Stimulated activated memory B cell treated with anti-CD40 and anti-IgM and Interleukin-4, amounts not matched to agents 10 μg/mL and 1 μg/mL and 100 μg/mL, for 72 hours (primary cell): ENCODE results near the gene PAX4.
"Not testable (repeated sequence)": the region's sequence is repeated elsewhere in the genome, so short reads cannot be mapped to it uniquely, and the experiment has no call there.

Source experiments
- ATAC-seq: fragments of 150-1000 bp; cut with Tn5 transposase; 2 replicates; pipeline ENCODE4 v1.10.0; 2021
- H3K27ac Mint-ChIP-seq: one replicate; pipeline ENCODE4 v1.8.0; 2022; ENCODE audit warnings: mild to moderate bottlenecking, mixed read lengths
- H3K27me3 Mint-ChIP-seq: one replicate; pipeline ENCODE4 v1.8.0; 2022; ENCODE audit warnings: mixed read lengths
- H3K36me3 Mint-ChIP-seq: one replicate; pipeline ENCODE4 v1.8.0; 2022; ENCODE audit warnings: mixed read lengths
- H3K4me1 Mint-ChIP-seq: one replicate; pipeline ENCODE4 v1.8.0; 2022; ENCODE audit warnings: mixed read lengths
- H3K4me3 Mint-ChIP-seq: one replicate; pipeline ENCODE4 v1.8.0; 2022; ENCODE audit warnings: mild to moderate bottlenecking, moderate library complexity, mixed read lengths
- H3K9me3 Mint-ChIP-seq: one replicate; pipeline ENCODE4 v1.8.0; 2022; ENCODE audit warnings: mixed read lengths

PAX4 gene

DNA sequence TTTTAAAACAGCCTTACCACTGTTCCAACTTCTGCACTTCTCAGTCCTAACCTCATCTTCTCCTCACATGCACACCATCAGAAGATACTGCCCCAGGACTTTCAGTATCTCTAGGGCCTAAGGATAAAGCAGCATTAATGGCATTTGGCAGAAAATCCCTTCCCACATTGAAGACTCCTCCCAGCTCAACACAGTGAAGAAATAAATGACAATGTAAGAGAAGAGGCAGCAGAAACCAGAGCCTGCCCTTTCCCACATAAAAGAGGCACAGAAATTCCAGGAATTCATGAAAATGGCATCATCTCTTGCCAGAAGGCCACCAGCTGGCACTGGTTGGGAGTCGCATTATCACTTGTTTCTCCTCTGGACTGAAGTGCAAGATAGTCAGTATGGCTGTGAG, 36.2 kb downstream of the PAX4 start:
- ATAC-seq: no peak
- no peaks in the 10 kb centered on the region for H3K9me3 Mint-ChIP-seq
- H3K27ac Mint-ChIP-seq: no peak overlapping the region
- H3K4me3 Mint-ChIP-seq: no peak overlapping the region
- peaks cover 57% of the 10 kb centered on the region for H3K36me3 Mint-ChIP-seq
- peaks cover 61% of the 10 kb centered on the region for H3K4me1 Mint-ChIP-seq
- H3K27me3 Mint-ChIP-seq: no peaks in the 10 kb centered on the region

- no peak overlapping the region for H3K27ac Mint-ChIP-seq
- no peaks in the 10 kb centered on the region for H3K27me3 Mint-ChIP-seq
- no peak for ATAC-seq
- peaks cover 55% of the 10 kb centered on the region for H3K4me1 Mint-ChIP-seq
- H3K36me3 Mint-ChIP-seq: peaks cover 61% of the 10 kb centered on the region
- no peak overlapping the region for H3K4me3 Mint-ChIP-seq
- H3K9me3 Mint-ChIP-seq: no peaks in the 10 kb centered on the region
Measured at GRCh38 chr7:127580612-127581011, 37.3 kb downstream of the PAX4 start.

GRCh38 chr7:127578711-127579275, 39.1 kb downstream of the PAX4 start:
- no peak overlapping the region for H3K4me3 Mint-ChIP-seq
- no peak overlapping the region for H3K27ac Mint-ChIP-seq
- no peaks in the 10 kb centered on the region for H3K9me3 Mint-ChIP-seq
- ATAC-seq: no peak
- peaks cover 43% of the 10 kb centered on the region for H3K4me1 Mint-ChIP-seq
- peaks cover 71% of the 10 kb centered on the region for H3K36me3 Mint-ChIP-seq
- no peaks in the 10 kb centered on the region for H3K27me3 Mint-ChIP-seq

GRCh38 chr7:127578036-127578684, 39.8 kb downstream of the PAX4 start:
- Mint-ChIP-seq H3K4me3 (no peak overlapping the region), H3K9me3 (no peaks in the 10 kb centered on the region), H3K4me1 (peaks cover 36% of the 10 kb centered on the region), H3K27ac (no peak overlapping the region), H3K27me3 (no peaks in the 10 kb centered on the region), H3K36me3 (peaks cover 65% of the 10 kb centered on the region)
- ATAC-seq: no peak

- no peak for ATAC-seq
- peaks cover 3% of the 10 kb centered on the region for H3K9me3 Mint-ChIP-seq
- no peak overlapping the region for H3K4me3 Mint-ChIP-seq
- no peaks in the 10 kb centered on the region for H3K27me3 Mint-ChIP-seq
- peaks cover 42% of the 10 kb centered on the region for H3K36me3 Mint-ChIP-seq
- H3K27ac Mint-ChIP-seq: no peak overlapping the region
- no peaks in the 10 kb centered on the region for H3K4me1 Mint-ChIP-seq
Measured at GRCh38 chr7:127571741-127572505, 46.0 kb downstream of the PAX4 start.

- not testable (repeated sequence) for H3K9me3 Mint-ChIP-seq, H3K27ac Mint-ChIP-seq, H3K27me3 Mint-ChIP-seq, H3K4me1 Mint-ChIP-seq, H3K4me3 Mint-ChIP-seq, ATAC-seq
- H3K36me3 Mint-ChIP-seq: peaks cover 44% of the 10 kb centered on the region
Measured at GRCh38 chr7:127568034-127568433, 49.9 kb downstream of the PAX4 start.

- Mint-ChIP-seq H3K27me3 (no peaks in the 10 kb centered on the region), H3K9me3 (peaks cover 7% of the 10 kb centered on the region), H3K36me3 (peaks cover 40% of the 10 kb centered on the region), H3K27ac (no peak overlapping the region), H3K4me1 (no peaks in the 10 kb centered on the region), H3K4me3 (no peak overlapping the region)
- ATAC-seq: no peak
Measured at GRCh38 chr7:127566242-127566641, 51.7 kb downstream of the PAX4 start.
